Astrocyte of the spinal cord (primary cell): ENCODE measurements around the gene C6orf89.
A peak's percentile ranks its signal among the peaks of the same experiment; 100 is the strongest.

Experiments
- DNase-seq: peaks from one replicate; pipeline ENCODE4 v3.0.0; 2011; ENCODE audit warnings: low read depth, low spot score
- H3K4me3 ChIP-seq: 2 replicates; pipeline ENCODE4 v1.5.1; 2011; ENCODE audit warnings: low read depth, mild to moderate bottlenecking, low read length, moderate library complexity
- CTCF ChIP-seq: IDR thresholded peaks from 2 replicates; pipeline ENCODE4 v1.5.1; 2012; ENCODE audit warnings: low read depth, mild to moderate bottlenecking, low read length, inconsistent platforms
- in situ Hi-C: cut with HindIII; loops from 2 replicates; pipeline ENCODE4 v1.10.0; 2017; ENCODE audit warnings: low sequenced_read_pairs

Gene C6orf89

GRCh38 chr6:36885461-36886401 lies at the start of gene C6orf89:
TSS of gene C6orf89 (plus strand) at chr6:36885952. CDS start at chr6:36899445, 13,493 bp downstream.
- H3K4me3 ChIP-seq = peak within 1 kb of the TSS; percentile 72
- TF ChIP-seq CTCF = peak; percentile 89
- DNase-seq = peak; percentile 97
- in situ Hi-C loops = no loop called here

DNA sequence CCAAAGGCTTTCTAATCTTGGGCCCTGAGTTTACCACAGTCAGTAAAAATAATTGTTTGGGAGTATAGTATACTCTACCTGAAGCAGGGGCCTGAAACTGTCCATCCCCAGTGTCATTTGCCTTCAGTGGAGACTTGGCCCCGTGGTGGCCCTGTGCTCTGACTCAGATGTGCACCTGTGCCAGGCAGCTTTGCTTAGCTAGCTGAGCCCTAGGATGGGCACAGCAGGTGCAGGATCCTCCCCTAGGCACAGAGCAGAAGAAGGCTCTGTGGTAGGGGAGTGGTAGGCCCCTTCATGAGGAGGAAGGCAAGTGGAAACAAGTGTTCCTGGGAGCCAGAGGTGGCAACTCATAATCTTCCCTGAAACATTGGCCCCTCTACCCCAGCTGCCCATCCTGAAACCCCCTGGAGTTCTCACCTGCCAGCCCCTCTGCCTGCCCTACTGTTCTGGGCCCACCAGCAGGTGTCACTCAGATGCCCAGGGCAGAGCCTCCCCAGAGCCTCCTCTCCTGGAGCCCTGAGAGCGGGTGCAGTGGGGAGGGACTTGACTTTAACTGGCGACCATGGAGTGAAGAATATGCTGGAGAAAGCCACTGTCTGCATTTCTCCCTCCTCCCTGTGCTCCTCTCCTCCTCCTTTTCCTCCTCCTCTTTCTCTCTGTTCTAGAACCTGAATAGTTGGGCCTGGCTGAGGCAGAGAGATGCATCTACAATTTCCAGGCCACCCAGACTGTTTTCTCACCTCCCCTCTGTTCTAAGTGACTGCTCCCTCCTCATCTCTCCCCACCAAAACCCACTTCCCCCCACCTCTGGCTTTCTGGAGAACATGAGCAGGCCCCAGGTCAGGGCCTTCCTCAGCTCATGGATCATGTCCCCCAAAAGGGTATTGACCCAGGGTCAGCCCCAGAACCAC lies 49.4 kb upstream of the C6orf89 start:
- DNase-seq = no peak
- TF ChIP-seq CTCF = no peak
- no peak overlapping the region for H3K4me3 ChIP-seq
- in situ Hi-C loops = no loop called here

- in situ Hi-C loops = no loop called here
- DNase-seq = no peak
- no peak overlapping the region for H3K4me3 ChIP-seq
Measured at GRCh38 chr6:36837022-36837339, 48.8 kb upstream of the C6orf89 start.

DNA sequence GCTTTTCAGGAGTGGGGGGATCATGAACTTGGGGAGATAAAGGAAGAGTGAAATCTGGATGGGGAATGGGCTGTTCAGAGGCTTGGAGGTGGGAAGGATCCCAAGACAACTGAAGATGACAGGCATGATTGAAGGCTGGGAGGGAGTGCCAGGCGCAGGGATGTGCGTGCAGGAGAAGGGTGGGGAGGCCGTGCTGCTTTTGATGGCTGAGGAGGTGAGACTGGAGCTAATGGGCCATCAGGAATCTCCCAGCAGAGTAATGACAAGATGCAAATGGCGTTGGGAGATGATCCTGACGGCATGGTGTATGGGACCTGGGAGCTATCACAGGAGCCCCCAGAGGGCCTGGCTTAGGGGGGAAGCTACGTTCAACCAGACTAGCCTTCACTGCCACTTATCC lies 48.1 kb upstream of the C6orf89 start:
- no peak for TF ChIP-seq CTCF
- no peak for DNase-seq
- H3K4me3 ChIP-seq = no peak overlapping the region
- in situ Hi-C loops = no loop called here

More at GRCh38 chr6:36837022-36837339, 48.8 kb upstream of the C6orf89 start:
- TF ChIP-seq CTCF = no peak

- TF ChIP-seq CTCF = no peak
- DNase-seq = no peak
- in situ Hi-C loops = no loop called here
- peak within 1 kb of the TSS; percentile 33 for H3K4me3 ChIP-seq
Measured at GRCh38 chr6:36838896-36839748, 46.6 kb upstream of the C6orf89 start, which contains the start of gene CPNE5. TSS of gene CPNE5 (minus strand) at chr6:36839444. CDS start at chr6:36839377, 67 bp downstream.
